C4-2B (cell line): ENCODE data around the gene CUL9.

ENCODE experiments used
- CTCF ChIP-seq: fragments of 450-650 bp; conservative IDR thresholded peaks from 2 replicates; pipeline ENCODE4 v1.5.1; 2017; ENCODE audit warnings: mild to moderate bottlenecking
- ZFX ChIP-seq: fragments of 450-650 bp; IDR thresholded peaks from 2 replicates; pipeline ENCODE4 v1.6.1; 2017

GRCh38 chr6:43255408-43256054 lies 73.5 kb downstream of the CUL9 start:
- TF ChIP-seq CTCF (no peak), ZFX (no peak)
